ENCODE measurements around the gene TSHZ1. TPM values are rescaled to one million over a fixed set of nuclear protein-coding genes. Genes with fewer than 3 reads are reported as not detected.
"Not testable (repeated sequence)": the region's sequence is repeated elsewhere in the genome, so short reads cannot be mapped to it uniquely, and the experiment has no call there.

TSHZ1 gene
- total RNA-seq, 2 donors from 2014 or later: 8.3 to 11.2 TPM

GRCh38 chr18:75178376-75178775 lies 32.2 kb upstream of the TSHZ1 start:
- Histone ChIP-seq H3K9me3 (no peaks in the 10 kb centered on the region), H3K27me3 (no peaks in the 10 kb centered on the region), H3K4me3 (no peak overlapping the region), H3K4me1 (no peaks in the 10 kb centered on the region), H3K27ac (no peak overlapping the region), H3K36me3 (replicated peaks in 1 of 2; ENCODE audit: insufficient read depth in 1 of 2, low read depth in 2 of 2) (no peaks in the 10 kb centered on the region)
- intact Hi-C loops (cut with DNase I): no loop called here
- 90 to 96% methylated on average over 11 of the region's 11 CpGs for WGBS, 2 donors
- ATAC-seq: no peak
- TF ChIP-seq CTCF (IDR thresholded peaks at IDR 0.05): no peak
- TF ChIP-seq POLR2A (IDR thresholded peaks at IDR 0.05): no peak
- no peak for DNase-seq

- ATAC-seq: no peak
- intact Hi-C loops (cut with DNase I): no loop called here
- no peaks in the 10 kb centered on the region for H3K27me3 ChIP-seq
- H3K9me3 ChIP-seq: no peaks in the 10 kb centered on the region
- no peak for DNase-seq
- no peak overlapping the region for H3K4me3 ChIP-seq
- no peaks in the 10 kb centered on the region for H3K4me1 ChIP-seq
- WGBS, 2 donors: 79 to 85% methylated on average over 13 of the region's 13 CpGs
- TF ChIP-seq CTCF (IDR thresholded peaks at IDR 0.05): no peak
- no peak for TF ChIP-seq POLR2A (IDR thresholded peaks at IDR 0.05)
- no peaks in the 10 kb centered on the region for H3K36me3 ChIP-seq (replicated peaks in 1 of 2; ENCODE audit: insufficient read depth in 1 of 2, low read depth in 2 of 2)
- no peak overlapping the region for H3K27ac ChIP-seq
Measured at GRCh38 chr18:75179819-75180600, 30.6 kb upstream of the TSHZ1 start.

DNA sequence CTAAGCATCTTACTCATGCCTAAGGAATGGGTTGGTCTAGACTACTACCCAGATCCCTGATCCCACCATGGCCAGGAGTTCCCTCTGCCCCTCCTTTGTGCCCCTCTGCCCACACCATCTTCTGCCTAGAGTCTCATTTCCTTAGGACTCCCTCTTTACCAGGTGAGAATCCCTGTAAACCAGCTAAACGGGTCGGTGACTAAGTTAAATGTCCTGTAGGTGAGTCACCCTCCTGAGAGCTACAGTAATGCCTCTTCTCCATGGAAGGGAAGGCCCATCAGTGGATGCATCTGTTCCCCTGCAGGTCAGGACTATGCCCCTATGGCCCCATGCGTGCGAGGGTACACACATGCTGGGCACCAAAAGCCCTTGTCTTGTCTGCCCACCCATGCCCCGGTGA lies 27.1 kb upstream of the TSHZ1 start:
- Histone ChIP-seq H3K27me3 (no peaks in the 10 kb centered on the region), H3K9me3 (no peaks in the 10 kb centered on the region), H3K4me1 (no peaks in the 10 kb centered on the region), H3K4me3 (no peak overlapping the region), H3K36me3 (replicated peaks in 1 of 2; ENCODE audit: insufficient read depth in 1 of 2, low read depth in 2 of 2) (no peaks in the 10 kb centered on the region), H3K27ac (no peak overlapping the region)
- TF ChIP-seq POLR2A (IDR thresholded peaks at IDR 0.05): no peak
- no peak for TF ChIP-seq CTCF (IDR thresholded peaks at IDR 0.05)
- DNase-seq (no peak), ATAC-seq (no peak)
- 71 to 86% methylated on average over 5 of the region's 5 CpGs for WGBS, 2 donors
- intact Hi-C loops (cut with DNase I): no loop called here

- ATAC-seq: no peak
- WGBS, 2 donors: 81 to 94% methylated on average over 12 to 14 of the region's 14 CpGs
- intact Hi-C loops (cut with DNase I): no loop called here
- no peak for TF ChIP-seq POLR2A (IDR thresholded peaks at IDR 0.05)
- no peak for TF ChIP-seq CTCF (IDR thresholded peaks at IDR 0.05)
- Histone ChIP-seq H3K4me1 (no peaks in the 10 kb centered on the region), H3K4me3 (no peak overlapping the region), H3K36me3 (replicated peaks in 1 of 2; ENCODE audit: insufficient read depth in 1 of 2, low read depth in 2 of 2) (no peaks in the 10 kb centered on the region), H3K27me3 (no peaks in the 10 kb centered on the region), H3K9me3 (no peaks in the 10 kb centered on the region), H3K27ac (no peak overlapping the region)
- no peak for DNase-seq
Measured at GRCh38 chr18:75183973-75184493, 26.6 kb upstream of the TSHZ1 start.

DNA sequence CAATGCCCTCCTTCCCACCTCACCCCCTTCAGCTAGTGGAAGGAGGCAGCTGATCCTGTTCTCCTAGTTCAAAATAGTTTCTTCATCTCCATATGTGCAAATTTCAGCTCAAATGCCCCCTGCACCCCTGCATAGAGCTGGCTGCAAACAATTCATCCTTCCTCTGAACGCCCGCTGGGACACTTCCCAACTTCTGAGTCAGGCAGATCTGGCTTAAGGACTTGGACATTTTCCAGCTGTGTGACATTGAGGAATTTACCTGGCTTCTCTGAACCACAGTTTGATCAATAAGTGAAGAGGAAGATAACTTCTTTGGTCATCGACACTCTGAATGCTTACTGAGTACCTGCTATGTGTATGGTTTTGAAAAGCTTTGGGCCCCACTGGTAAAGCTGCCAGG lies 25.1 kb upstream of the TSHZ1 start:
- TF ChIP-seq CTCF (IDR thresholded peaks at IDR 0.05) (no peak), POLR2A (IDR thresholded peaks at IDR 0.05) (no peak)
- H3K36me3 ChIP-seq (replicated peaks in 1 of 2; ENCODE audit: insufficient read depth in 1 of 2, low read depth in 2 of 2): no peaks in the 10 kb centered on the region
- 24 to 39% methylated on average over 3 of the region's 3 CpGs for WGBS, 2 donors
- H3K4me1 ChIP-seq: no peaks in the 10 kb centered on the region
- ATAC-seq: no peak
- H3K27ac ChIP-seq: no peak overlapping the region
- H3K9me3 ChIP-seq: no peaks in the 10 kb centered on the region
- no peak overlapping the region for H3K4me3 ChIP-seq
- no peak for DNase-seq
- no peaks in the 10 kb centered on the region for H3K27me3 ChIP-seq
- intact Hi-C loops (cut with DNase I): no loop called here

DNA sequence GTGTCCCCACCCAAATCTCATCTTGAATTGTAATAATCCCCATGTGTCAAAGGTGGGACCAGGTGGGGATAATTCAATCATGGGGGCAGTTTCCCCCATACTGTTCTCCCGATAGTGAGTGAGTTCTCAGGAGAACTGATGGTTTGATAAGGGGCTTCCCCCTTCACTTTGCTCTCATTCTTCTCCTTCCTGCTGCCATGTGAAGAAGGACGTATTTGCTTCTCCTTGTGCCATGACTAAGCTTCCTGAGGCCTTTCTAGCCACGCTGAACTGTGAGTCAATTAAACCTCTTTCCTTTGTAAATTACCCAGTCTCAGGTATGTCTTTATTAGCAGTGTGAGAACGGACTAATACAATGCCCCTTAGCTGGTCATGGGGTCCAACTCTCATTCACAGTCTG lies 22.9 kb upstream of the TSHZ1 start:
- DNase-seq; H3K27me3 ChIP-seq; H3K4me1 ChIP-seq; H3K27ac ChIP-seq; ATAC-seq; H3K36me3 ChIP-seq (replicated peaks in 1 of 2; ENCODE audit: insufficient read depth in 1 of 2, low read depth in 2 of 2); H3K4me3 ChIP-seq; intact Hi-C loops (cut with DNase I); H3K9me3 ChIP-seq: not testable (repeated sequence)
- WGBS, 2 donors: 87 to 90% methylated on average over 4 of the region's 4 CpGs

Measured in body of pancreas (tissue), 4 donors.